Panc1 (cell line): ENCODE measurements around the gene UVSSA. TPM values are rescaled to one million over a fixed set of nuclear protein-coding genes. Genes with fewer than 3 reads are reported as not detected.

Source experiments
- ATAC-seq: fragments of 200-7000 bp; cut with Tn5 transposase; 2 replicates; pipeline ENCODE4 v1.9.1; 2020; ENCODE audit warnings: mild to moderate bottlenecking, moderate library complexity
- BruUV-seq: library from RNA; stranded (reverse); fragments of 400-500 nt; replicated peaks from 2 replicates; lab custom pipeline; 2021; lab: Mats Ljungman, UMichigan
- CTCF ChIA-PET: fragments of 300-600 bp; sonication (Branson Sonifier 250); formaldehyde crosslinking; loops from one replicate; lab custom pipeline; 2022; ENCODE audit warnings: antibody characterized with exemption; lab: Charles Lee
- POLR2A ChIA-PET: fragments of 300-600 bp; sonication (Branson Sonifier 250); formaldehyde crosslinking; loops from one replicate; lab custom pipeline; 2022; ENCODE audit warnings: antibody characterized with exemption; lab: Charles Lee
- DNase-seq: peaks from one replicate; pipeline ENCODE4 v3.0.0-alpha.2; 2010; ENCODE audit warnings: low read depth, low spot score
- H3K27ac ChIP-seq: 2 replicates; pipeline ENCODE4 v1.5.1; 2011; ENCODE audit warnings: mild to moderate bottlenecking, low read length, inconsistent platforms
- H3K27me3 ChIP-seq: fragments of 200-500 bp; sonication (Bioruptor generic); 2 replicates; pipeline ENCODE4 v1.6.0; 2014; ENCODE audit warnings: low read length, inconsistent platforms; ENCODE audit not compliant: control insufficient read depth, insufficient read depth
- H3K36me3 ChIP-seq: fragments of 200-500 bp; sonication (Bioruptor generic); 2 replicates; pipeline ENCODE4 v1.5.1; 2014; ENCODE audit warnings: inconsistent platforms, mild to moderate bottlenecking, low read length, moderate library complexity; ENCODE audit not compliant: control insufficient read depth, insufficient read depth
- H3K4me1 ChIP-seq: 2 replicates; pipeline ENCODE4 v1.5.1; 2011; ENCODE audit warnings: inconsistent platforms, mild to moderate bottlenecking, low read length, moderate library complexity; ENCODE audit not compliant: control insufficient read depth, insufficient read depth
- H3K4me3 ChIP-seq, 2 experiments: 2 replicates each; pipeline ENCODE4 v1.5.1; 2011 to 2012; ENCODE audit warnings: low read depth in 2 of 2, low read length in 2 of 2, mild to moderate bottlenecking in 2 of 2, inconsistent platforms in 1 of 2, moderate library complexity in 1 of 2
- H3K9me3 ChIP-seq: fragments of 200-500 bp; sonication (Bioruptor generic); 2 replicates; pipeline ENCODE4 v1.5.1; 2014; ENCODE audit warnings: low read depth, mild to moderate bottlenecking, inconsistent platforms, low read length, moderate library complexity; ENCODE audit not compliant: control insufficient read depth, insufficient read depth
- CTCF ChIP-seq: fragments of 450-650 bp; IDR thresholded peaks from 2 replicates; pipeline ENCODE4 v1.5.1; 2017; ENCODE audit warnings: mild to moderate bottlenecking
- POLR2AphosphoS5 ChIP-seq: IDR thresholded peaks from 2 replicates; pipeline ENCODE4 v1.6.1; 2012; ENCODE audit warnings: mild to moderate bottlenecking, low read depth, low read length, moderate library complexity
- REST ChIP-seq, 2 experiments: IDR thresholded peaks; 2 replicates each; pipeline ENCODE4 v1.6.1; 2011 to 2012; ENCODE audit warnings: low read depth in 2 of 2, control low read depth in 1 of 2, low read length in 1 of 2, mild to moderate bottlenecking in 1 of 2, moderate library complexity in 1 of 2; ENCODE audit not compliant: insufficient read depth in 1 of 2
- SIN3A ChIP-seq: IDR thresholded peaks from 2 replicates; pipeline ENCODE4 v1.6.1; 2012; ENCODE audit warnings: low read depth, mild to moderate bottlenecking, low read length, moderate library complexity, borderline replicate concordance; ENCODE audit not compliant: insufficient read depth
- TCF7L2 ChIP-seq: IDR thresholded peaks from 2 replicates; pipeline ENCODE4 v1.6.1; 2011; ENCODE audit warnings: mild to moderate bottlenecking, low read depth, low read length, inconsistent platforms
- in situ Hi-C: cut with HindIII; loops from 2 replicates; pipeline ENCODE4 v1.10.0; 2016; ENCODE audit warnings: low sequenced_read_pairs, low pct_unique_long_range_greater_than_20kb
- intact Hi-C: fragments of 100-400 bp; cut with micrococcal nuclease; formaldehyde crosslinking; loops from one replicate; pipeline ENCODE4 v1.10.0; 2022; ENCODE audit not compliant: unreplicated experiment
- total RNA-seq: library from RNA; stranded (reverse); gene quantifications from one replicate; pipeline ENCODE4 v1.2.1, GENCODE V29; 2021; ENCODE audit not compliant: unreplicated experiment

UVSSA gene
- total RNA-seq, 1 experiment from 2014 or later, result 23.4 TPM

- TF ChIP-seq REST (IDR thresholded peaks at IDR 0.05; ENCODE audit: insufficient read depth in 1 of 2, low read depth in 2 of 2, low read length in 1 of 2) (no peak), CTCF (no peak), TCF7L2 (no peak), SIN3A (no peak), POLR2AphosphoS5 (no peak)
- Histone ChIP-seq H3K36me3 (no peaks in the 10 kb centered on the region), H3K9me3 (no peaks in the 10 kb centered on the region), H3K27me3 (no peaks in the 10 kb centered on the region), H3K27ac (no peak overlapping the region), H3K4me1 (no peaks in the 10 kb centered on the region), H3K4me3 (no peak overlapping the region)
- ATAC-seq (no peak), DNase-seq (no peak)
- ChIA-PET CTCF (no interaction called here), POLR2A (no interaction called here)
- BruUV-seq, result no TSS peak
- intact Hi-C loops, result loop anchor here (5.0 kb wide), 2 partner anchors 154 to 269 kb away; no protein-coding TSS in a partner anchor
- in situ Hi-C loops, result no loop called here
These were observed 11.6 kb downstream of the UVSSA start for GRCh38 chr4:1358421-1359143.

GRCh38 chr4:1359144-1359501, 12.1 kb downstream of the UVSSA start:
- no peaks in the 10 kb centered on the region for H3K27me3 ChIP-seq
- in situ Hi-C loops (no loop called here), intact Hi-C loops (loop anchor here (5.0 kb wide), 2 partner anchors 153 to 268 kb away; no protein-coding TSS in a partner anchor)
- CTCF ChIA-PET, result no interaction called here
- no peak for DNase-seq
- no peak overlapping the region for H3K4me3 ChIP-seq
- H3K36me3 ChIP-seq, result no peaks in the 10 kb centered on the region
- H3K27ac ChIP-seq, result no peak overlapping the region
- POLR2A ChIA-PET, result no interaction called here
- H3K9me3 ChIP-seq, result no peaks in the 10 kb centered on the region
- H3K4me1 ChIP-seq, result no peaks in the 10 kb centered on the region
- no peak for ATAC-seq
- no TSS peak for BruUV-seq
- TF ChIP-seq TCF7L2, result no peak

- intact Hi-C loops, result loop anchor here (5.0 kb wide), 2 partner anchors 152 to 267 kb away; no protein-coding TSS in a partner anchor
These were observed 13.0 kb downstream of the UVSSA start for GRCh38 chr4:1359976-1360375.

More at GRCh38 chr4:1359976-1360375, 13.0 kb downstream of the UVSSA start:
- Histone ChIP-seq H3K4me1 (no peaks in the 10 kb centered on the region), H3K27ac (no peak overlapping the region), H3K4me3 (no peak overlapping the region), H3K36me3 (no peaks in the 10 kb centered on the region), H3K9me3 (no peaks in the 10 kb centered on the region), H3K27me3 (no peaks in the 10 kb centered on the region)
- POLR2A ChIA-PET, result no interaction called here
- CTCF ChIA-PET, result no interaction called here
- no peak for TF ChIP-seq REST (IDR thresholded peaks at IDR 0.05; ENCODE audit: insufficient read depth in 1 of 2, low read depth in 2 of 2, low read length in 1 of 2)
- TF ChIP-seq SIN3A, result no peak
- TF ChIP-seq CTCF, result no peak
- TF ChIP-seq TCF7L2, result no peak
- TF ChIP-seq POLR2AphosphoS5, result no peak
- DNase-seq (no peak), ATAC-seq (no peak)
- in situ Hi-C loops, result no loop called here
- no TSS peak for BruUV-seq
